ENCODE measurements around the gene SUCO.

DNA sequence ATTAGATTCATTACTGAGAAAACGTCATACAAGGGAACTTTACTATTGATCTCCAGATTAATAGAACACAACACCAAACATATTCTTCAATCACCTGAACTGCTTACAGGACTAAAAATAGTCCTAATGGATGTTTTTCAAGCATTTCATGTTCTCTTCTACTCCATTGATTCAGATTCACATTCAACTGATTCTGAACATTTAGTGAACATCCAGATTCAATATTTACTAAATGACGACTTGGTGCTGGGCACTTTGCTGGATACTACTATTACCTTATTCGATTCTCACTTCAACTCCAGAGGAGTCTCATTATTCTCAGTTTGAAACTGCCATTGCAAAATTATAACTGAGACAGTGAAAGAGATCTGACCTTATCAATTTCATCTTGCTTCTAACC is 18.8 kb upstream of the SUCO start:
- TF ChIP-seq, protein P1, sequence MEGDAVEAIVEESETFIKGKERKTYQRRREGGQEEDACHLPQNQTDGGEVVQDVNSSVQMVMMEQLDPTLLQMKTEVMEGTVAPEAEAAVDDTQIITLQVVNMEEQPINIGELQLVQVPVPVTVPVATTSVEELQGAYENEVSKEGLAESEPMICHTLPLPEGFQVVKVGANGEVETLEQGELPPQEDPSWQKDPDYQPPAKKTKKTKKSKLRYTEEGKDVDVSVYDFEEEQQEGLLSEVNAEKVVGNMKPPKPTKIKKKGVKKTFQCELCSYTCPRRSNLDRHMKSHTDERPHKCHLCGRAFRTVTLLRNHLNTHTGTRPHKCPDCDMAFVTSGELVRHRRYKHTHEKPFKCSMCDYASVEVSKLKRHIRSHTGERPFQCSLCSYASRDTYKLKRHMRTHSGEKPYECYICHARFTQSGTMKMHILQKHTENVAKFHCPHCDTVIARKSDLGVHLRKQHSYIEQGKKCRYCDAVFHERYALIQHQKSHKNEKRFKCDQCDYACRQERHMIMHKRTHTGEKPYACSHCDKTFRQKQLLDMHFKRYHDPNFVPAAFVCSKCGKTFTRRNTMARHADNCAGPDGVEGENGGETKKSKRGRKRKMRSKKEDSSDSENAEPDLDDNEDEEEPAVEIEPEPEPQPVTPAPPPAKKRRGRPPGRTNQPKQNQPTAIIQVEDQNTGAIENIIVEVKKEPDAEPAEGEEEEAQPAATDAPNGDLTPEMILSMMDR (conservative IDR thresholded peaks at IDR 0.05; ENCODE audit: low read depth, low read length), result no peak
- no peak for TF ChIP-seq EZH2 (IDR thresholded peaks at IDR 0.05; ENCODE audit: borderline replicate concordance, low read depth, low read length, poor library complexity, severe bottlenecking)
